Ishikawa (cell line): Measurements from ENCODE around the gene DHRS9.

Experiments
- CEBPB ChIP-seq: IDR thresholded peaks from 2 replicates; pipeline ENCODE4 v1.6.1; 2012
- EGR1 ChIP-seq: IDR thresholded peaks from 2 replicates; pipeline ENCODE4 v1.6.1; 2012
- EP300 ChIP-seq: IDR thresholded peaks from 2 replicates; pipeline ENCODE4 v1.6.1; 2012; ENCODE audit warnings: borderline replicate concordance
- FOXM1 ChIP-seq: IDR thresholded peaks from 2 replicates; pipeline ENCODE4 v1.6.1; 2012; ENCODE audit warnings: low read depth, borderline replicate concordance
- NFIC ChIP-seq: IDR thresholded peaks from 2 replicates; pipeline ENCODE4 v1.6.1; 2012
- RAD21 ChIP-seq: IDR thresholded peaks from 2 replicates; pipeline ENCODE4 v1.6.1; 2012; ENCODE audit warnings: low read depth
- TAF1 ChIP-seq: IDR thresholded peaks from 2 replicates; pipeline ENCODE4 v1.6.1; 2012; ENCODE audit warnings: low read depth, mild to moderate bottlenecking
- TCF12 ChIP-seq: IDR thresholded peaks from 2 replicates; pipeline ENCODE4 v1.6.1; 2012; ENCODE audit warnings: low read depth
- USF1 ChIP-seq: IDR thresholded peaks from 2 replicates; pipeline ENCODE4 v1.6.1; 2012
- YY1 ChIP-seq: IDR thresholded peaks from 2 replicates; pipeline ENCODE4 v1.6.1; 2012; ENCODE audit warnings: low read depth
- TF ChIP-seq, protein P1 (sequence below): IDR thresholded peaks from 2 replicates; pipeline ENCODE4 v1.6.1; 2012; ENCODE audit warnings: low read depth, mild to moderate bottlenecking
- TF ChIP-seq, protein P2 (sequence below): IDR thresholded peaks from 2 replicates; pipeline ENCODE4 v1.6.1; 2012

DNA sequence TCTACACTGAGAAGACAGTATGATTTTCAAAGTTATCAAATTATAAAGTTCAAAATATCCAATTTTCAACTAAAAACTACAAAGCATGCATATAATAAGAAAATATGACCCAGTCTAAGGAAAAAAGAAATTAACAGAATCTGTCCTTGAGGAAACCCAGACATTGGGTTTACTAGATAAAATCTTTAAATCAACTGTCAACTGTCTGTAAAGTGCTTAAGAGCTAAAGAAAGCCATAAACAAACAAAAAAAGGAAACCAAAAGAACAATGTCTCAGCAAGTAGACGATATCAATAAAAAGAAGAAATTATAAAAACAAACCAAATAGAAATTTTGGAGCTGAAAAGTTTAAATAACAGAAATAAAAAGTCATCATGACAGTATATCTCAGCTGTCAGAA, 27.8 kb upstream of the DHRS9 start:
- TF ChIP-seq, protein P1, sequence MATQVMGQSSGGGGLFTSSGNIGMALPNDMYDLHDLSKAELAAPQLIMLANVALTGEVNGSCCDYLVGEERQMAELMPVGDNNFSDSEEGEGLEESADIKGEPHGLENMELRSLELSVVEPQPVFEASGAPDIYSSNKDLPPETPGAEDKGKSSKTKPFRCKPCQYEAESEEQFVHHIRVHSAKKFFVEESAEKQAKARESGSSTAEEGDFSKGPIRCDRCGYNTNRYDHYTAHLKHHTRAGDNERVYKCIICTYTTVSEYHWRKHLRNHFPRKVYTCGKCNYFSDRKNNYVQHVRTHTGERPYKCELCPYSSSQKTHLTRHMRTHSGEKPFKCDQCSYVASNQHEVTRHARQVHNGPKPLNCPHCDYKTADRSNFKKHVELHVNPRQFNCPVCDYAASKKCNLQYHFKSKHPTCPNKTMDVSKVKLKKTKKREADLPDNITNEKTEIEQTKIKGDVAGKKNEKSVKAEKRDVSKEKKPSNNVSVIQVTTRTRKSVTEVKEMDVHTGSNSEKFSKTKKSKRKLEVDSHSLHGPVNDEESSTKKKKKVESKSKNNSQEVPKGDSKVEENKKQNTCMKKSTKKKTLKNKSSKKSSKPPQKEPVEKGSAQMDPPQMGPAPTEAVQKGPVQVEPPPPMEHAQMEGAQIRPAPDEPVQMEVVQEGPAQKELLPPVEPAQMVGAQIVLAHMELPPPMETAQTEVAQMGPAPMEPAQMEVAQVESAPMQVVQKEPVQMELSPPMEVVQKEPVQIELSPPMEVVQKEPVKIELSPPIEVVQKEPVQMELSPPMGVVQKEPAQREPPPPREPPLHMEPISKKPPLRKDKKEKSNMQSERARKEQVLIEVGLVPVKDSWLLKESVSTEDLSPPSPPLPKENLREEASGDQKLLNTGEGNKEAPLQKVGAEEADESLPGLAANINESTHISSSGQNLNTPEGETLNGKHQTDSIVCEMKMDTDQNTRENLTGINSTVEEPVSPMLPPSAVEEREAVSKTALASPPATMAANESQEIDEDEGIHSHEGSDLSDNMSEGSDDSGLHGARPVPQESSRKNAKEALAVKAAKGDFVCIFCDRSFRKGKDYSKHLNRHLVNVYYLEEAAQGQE, result no peak
- TF ChIP-seq TAF1, result no peak
- no peak for TF ChIP-seq TCF12
- TF ChIP-seq CEBPB, result no peak
- TF ChIP-seq EP300, result no peak
- TF ChIP-seq EGR1, result no peak
- TF ChIP-seq YY1, result no peak
- TF ChIP-seq, protein P2, sequence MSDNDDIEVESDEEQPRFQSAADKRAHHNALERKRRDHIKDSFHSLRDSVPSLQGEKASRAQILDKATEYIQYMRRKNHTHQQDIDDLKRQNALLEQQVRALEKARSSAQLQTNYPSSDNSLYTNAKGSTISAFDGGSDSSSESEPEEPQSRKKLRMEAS, result no peak
- no peak for TF ChIP-seq NFIC
- TF ChIP-seq FOXM1, result no peak
- no peak for TF ChIP-seq RAD21
- TF ChIP-seq USF1, result no peak
